ENCODE results near the gene DNAL1.
"Not testable (repeated sequence)": the region's sequence is repeated elsewhere in the genome, so short reads cannot be mapped to it uniquely, and the experiment has no call there.

The DNAL1 gene

DNA sequence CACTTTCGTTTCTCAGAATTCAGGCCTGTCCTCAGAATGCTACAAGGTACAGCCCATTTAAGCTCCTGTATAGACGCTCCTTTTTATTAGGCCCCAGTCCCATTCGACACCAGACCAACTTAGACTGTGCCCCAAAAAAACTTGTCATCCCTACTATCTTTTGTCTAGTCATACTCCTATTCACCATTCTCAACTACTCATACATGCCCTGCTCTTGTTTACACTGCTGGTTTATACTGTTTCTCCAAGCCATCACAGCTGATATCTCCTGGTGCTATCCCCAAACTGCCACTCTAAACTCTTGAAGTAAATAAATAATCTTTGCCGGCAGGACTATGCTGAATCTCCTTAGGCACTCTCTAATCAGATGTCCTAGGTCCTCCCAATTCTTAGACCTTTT, 63.3 kb downstream of the DNAL1 start:
- DNase-seq (ENCODE audit: low read depth in 2 of 2): not testable (repeated sequence)

DNA sequence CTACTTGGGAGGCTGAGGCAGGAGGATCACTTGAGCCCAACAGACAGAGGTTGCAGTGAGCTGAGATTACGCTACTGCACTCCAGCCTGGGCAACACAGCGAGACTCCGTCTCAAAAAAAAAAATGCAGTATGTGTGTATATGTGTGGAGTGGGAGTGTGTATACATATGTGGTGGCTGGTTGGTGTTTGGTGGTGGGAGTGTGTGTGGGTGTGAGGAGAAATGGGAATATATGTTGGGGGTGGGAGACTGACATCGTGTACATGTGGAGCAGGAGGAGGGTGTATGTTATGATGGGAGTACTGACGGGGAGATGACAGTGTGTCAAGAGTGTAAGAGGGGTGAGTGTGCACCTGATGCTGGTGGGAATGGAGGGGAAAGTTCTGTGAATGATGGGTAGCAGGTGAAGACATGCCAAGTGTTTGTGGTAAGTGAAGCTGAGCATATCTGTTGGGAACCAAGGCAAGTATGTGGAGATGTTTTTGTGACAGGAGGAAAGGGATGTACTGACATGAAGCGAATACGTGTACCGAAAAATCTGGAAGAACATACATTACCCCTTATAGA, 65.2 kb downstream of the DNAL1 start:
- DNase-seq (ENCODE audit: low read depth in 2 of 2): no peak

DNA sequence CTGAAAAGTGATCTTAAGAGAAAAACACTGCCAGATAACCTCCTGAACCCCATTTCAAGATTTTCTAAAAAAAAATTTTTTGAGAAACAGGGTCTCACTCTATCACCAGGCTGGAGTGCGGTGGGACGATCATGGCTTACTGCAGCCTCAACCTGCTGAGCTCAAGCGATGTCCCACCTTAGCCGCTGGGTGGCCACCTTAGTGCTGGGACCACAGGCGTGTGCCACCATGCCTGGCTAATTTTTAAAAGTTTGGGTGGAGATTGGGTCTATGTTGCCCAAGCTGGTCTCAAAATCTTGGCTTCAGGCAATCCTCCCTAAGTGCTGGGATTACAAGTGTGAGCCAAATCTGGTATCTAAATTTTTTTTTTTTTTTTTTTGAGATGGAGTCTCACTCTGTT, 66.0 kb downstream of the DNAL1 start:
- no peak for DNase-seq (ENCODE audit: low read depth in 2 of 2)

DNA sequence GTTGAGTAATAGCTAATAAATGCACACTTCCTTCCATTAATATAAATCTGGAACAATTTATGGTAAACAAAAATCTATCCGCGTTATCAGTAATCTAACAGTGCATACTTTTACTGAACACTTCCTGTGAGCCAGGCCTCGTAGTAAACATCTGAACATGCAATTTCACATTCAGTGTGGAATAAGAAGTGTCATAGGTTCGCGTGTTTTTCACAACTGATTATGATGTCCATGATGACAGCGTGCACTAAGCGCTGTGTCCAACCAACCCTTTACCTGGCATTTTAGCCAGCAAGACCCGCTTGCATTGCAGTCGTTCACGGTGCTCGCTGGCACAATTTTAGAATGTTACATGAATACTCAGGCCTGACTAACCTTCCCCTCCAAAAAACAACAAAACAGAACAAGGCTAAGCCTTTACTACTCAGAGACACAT, 67.3 kb downstream of the DNAL1 start:
- no peak for DNase-seq (ENCODE audit: low read depth in 2 of 2)

DNA sequence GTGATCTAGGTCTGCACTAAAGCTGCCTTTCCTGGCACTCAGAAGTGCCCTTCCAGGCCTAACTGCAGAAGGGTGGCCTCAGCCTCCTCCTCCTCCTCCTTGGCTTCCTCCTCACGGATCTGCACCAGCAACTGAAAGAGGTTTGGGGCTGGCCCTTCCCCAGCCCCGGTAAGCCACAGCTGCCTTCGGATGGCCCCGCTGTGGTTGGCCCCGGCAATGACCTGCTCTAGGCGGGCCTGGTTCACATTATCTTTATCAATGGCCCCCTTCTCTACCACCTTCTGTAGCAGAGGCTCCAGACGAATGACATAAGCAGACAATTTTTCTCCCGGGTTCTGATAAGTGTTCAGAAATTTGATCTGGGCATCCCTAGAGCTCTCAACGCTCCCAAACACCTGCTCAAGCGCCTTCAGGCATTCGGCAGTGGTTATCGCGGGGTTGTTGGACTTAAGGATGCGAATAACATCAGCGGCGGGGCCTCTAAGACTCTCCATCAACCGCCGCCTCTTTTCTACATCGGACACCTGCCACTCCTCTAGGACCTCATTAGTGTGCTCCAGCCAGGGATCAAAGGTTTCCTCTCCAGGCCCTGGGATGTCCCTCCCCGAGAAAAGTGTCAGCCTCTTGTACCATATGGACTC, 67.9 kb downstream of the DNAL1 start:
- DNase-seq (ENCODE audit: low read depth in 2 of 2): peak in 1 of 2 donors; percentile 25

DNA sequence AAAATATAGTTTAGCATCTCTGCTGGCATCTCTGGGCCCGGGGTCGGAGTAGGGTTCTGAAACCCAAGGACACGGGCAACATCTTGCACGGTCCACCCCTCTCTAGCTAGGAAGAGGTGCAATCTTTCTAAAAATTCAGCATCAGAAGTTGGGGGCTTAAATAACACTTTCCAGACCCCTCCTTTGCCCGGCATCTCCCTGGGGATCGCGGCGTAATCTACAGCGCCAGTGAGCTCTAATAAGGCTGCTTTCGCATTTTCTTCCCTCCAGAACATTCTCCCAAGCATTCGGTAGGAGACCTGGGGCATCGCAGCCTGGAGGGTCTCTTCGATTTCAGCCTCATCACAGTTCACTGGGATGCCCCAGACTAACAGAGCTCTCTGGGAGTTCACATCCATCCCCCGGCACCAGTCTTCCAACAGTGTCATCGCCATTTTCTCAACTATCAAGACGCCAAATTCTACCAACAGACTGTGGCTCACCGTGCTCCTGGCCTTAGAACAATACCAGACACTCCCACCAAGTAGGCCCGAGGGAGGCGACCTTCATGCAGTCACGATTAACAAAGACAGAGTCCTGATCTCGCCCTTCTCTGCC, 68.5 kb downstream of the DNAL1 start:
- DNase-seq (ENCODE audit: low read depth in 2 of 2): no peak

DNA sequence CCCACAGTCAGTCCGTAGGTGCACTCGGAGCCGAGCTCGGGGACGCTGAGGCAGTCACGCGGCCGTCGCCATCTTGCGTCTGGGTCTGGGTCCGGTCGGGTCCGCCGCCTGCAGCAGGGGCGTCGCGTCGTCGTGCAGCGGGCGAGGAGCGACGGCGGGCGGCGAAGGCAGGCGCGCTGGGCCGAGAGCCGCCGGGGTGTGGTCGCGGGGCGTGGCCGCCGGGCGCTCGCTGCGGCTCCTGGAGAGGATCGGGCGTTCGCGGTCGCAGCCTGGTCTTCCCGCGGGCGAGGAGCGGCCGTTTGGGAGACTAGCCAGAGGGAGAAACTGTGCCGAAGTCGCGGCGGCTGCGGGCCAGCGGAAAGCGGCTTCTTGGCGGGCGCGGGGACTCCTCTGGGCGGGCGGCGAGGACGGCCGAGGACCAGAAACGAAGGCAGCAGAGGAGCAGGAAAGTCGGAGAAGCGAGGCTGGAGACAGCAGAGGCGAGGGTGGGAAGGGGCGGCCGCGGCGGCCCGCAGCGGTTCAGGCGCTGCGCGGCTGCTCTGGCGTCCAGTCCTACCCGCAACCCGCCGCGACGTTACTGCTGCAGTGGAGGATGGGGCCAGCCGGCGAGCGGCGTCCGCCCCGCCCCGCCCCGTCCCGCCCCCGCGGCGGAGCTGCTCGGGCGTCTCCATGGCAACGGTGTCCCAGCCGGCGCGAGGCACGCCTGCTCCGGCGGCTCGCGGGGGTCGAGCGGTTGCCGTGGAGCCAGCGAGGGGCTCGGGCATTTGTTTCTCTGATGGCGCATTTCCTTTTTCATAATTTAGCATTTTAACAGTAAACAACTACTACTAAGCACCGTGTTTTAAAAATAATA, 69.2 kb downstream of the DNAL1 start, which contains the start of gene PNMA1:
TSS of gene PNMA1 (minus strand) at position 582 of the 853 bp plus-strand sequence. CDS start 745 bp downstream, outside the sequence.
- peak; percentile 78 to 87 for DNase-seq (ENCODE audit: low read depth in 2 of 2)

DNA sequence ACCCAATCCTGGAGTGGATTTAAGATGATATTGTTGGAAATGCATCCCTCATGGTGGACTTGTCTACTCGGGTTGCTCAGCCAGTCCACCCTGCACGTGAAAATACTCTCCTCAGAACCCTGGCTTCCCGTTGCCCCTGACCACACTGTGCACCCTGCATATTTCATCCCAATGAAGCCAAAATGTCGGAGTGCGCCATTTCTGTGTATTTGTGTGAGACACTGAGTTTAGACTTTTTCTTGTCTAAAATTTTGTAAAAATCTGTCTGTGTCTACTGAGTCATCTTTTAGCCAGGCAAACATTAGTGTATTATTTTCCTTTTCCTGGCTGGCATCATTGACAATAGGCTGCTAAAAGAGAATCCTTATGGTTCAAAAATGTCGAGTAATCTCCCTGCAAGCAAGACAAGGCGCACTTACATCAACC, 69.9 kb downstream of the DNAL1 start:
- no peak for DNase-seq (ENCODE audit: low read depth in 2 of 2)

DNA sequence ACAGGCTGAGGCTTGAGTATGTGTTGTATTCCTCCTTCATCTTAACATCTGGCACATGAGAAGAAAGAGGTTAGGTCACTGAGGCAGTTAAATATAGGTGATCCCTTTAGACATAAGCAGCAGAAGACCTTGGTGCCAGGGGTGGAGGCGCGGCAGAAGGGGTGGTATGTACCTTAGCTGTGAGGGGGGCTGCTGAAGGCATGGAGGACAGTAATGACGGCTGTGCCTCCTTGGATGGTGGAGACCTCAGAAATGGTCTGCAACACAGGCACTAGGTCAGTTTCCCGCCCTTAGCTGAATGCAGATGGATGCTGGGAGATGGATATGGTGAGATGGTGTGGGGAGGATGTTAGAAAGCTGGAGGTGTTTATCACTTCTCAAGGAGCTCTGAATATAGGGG, 70.9 kb downstream of the DNAL1 start:
- no peak for DNase-seq (ENCODE audit: low read depth in 2 of 2)

DNA sequence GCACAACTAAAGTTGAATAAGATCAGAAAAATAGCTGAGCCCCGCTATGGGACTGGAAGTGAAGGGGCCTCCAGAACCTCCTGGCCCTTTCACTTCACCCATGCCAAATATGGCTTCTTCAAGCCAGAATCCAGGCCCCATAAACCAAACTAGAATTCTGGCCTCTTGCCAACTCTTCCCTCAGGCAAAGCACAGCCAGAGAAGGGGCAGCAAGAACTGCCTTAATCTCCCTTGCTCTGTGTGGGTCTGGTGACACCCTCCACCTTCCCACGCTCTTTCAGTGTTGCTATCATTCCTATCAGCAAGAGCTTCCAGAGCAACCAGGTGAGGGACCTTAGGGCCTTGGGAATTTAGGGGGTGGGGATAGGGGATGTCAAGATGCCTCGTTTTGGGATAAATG, 72.5 kb downstream of the DNAL1 start:
- DNase-seq (ENCODE audit: low read depth in 2 of 2): no peak

DNA sequence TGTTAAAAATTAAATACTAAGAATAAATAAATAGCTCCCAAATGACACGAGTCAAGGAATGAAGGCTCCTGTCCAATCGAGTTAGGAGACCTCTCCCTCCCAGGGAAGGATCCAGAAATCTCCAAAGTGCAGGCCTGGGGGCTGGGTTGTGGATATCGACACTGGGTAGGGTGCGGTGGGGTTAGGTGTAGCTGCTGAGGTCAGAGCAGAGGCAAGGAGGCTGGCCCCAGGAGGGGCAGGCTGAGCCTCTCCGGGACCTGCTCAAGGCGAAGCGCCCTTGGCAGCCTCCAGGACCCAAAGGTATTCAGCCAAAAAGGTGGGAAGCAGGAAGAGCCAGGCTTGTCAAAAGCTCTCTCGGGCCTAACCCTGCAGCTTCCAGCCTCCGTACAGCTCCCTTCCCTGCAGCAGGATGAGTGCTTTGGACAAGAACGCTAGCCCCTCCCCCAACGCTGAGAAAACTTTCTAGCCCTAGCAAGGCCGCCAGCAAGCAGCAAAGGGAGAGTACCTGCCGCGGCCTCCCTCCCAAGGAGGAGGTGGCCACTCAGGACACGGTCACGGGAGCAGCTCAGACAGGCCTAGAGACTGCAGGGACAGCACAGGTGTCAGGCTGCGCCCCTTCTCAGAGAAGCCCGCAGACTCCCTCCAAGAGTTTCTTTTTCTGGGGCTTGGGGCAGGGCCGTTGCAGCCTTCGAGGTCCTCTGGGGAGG, 73.1 kb downstream of the DNAL1 start:
- no peak for DNase-seq (ENCODE audit: low read depth in 2 of 2)

DNA sequence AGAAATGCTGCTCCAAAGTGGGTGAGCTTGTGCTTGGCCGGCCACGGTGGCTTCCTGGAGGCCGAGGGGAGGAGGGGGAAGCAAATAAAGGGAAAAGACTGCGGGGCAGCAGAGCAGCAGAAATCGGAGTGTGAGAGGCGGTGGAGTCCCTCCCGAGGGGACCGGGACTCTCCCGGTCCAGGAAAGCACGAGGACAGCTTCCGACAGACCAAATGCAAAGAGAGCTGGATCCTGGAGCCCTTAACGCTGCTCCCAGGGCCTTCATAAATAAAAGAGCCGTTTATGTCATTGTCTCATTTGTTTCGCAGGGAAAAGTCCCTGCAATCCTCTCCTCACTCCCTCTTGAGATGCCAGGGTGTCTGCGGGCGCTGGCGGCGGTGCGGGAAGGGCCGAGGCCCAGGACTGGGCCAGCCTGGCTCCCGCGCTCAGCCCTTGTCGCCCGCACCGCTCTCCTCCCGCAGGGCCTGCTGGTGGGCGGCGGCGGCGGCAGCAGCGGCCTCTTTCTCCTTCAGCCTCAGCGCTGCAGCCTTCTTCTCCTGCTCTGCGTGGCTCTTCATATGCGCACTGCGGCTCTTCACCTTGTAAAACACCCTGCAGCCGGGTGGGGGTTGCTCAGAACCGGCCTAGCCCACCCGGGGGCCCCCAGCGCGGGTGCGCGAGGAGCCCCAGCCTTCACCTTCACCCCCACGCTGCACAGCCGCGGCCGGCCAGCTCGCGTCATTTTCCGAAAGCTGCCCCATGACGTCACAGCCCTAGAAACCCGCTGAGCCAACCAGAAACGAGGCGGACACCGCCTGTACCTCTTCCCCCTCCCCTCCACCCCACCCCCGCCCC, 73.8 kb downstream of the DNAL1 start:
- no peak for DNase-seq (ENCODE audit: low read depth in 2 of 2)

DNA sequence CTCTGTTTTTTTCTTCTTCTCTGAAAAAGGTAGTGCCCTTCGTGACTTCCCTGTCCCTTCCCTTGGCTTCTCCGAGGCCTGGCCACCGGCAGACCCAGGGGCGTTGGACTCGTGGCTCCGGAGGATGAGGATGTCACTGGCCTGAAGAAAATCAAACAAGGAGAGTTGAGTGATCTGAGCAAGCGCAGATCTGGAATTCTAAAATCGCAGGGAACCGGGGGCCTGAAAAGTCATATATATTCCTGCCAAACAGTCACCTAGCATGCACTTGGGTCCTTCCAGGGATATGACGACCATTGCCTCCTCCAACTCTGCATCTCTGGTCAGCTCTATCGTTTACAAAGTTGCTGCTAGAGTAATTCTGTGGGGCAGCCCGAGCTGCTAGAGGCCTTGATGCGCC, 74.6 kb downstream of the DNAL1 start:
- no peak for DNase-seq (ENCODE audit: low read depth in 2 of 2)

DNA sequence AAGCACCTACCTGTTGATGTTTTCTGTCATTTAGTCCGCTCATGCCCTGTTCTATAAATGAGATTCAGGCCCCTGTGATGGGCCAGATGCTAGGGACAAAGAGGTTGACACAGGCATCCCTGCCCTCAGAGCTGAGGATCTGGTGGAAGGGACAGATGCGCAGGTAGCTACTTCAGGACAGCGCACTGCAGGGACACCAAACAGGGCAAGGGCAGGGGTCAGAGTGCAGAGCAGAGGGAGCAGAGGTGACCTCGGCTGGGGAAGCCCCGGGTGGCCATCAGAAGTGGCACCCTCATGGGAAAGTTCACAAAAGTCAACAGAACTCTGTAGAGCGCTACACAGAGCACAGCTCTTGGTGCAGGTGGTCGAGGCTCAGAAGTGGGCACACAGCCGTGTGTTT, 75.0 kb downstream of the DNAL1 start:
- no peak for DNase-seq (ENCODE audit: low read depth in 2 of 2)

DNA sequence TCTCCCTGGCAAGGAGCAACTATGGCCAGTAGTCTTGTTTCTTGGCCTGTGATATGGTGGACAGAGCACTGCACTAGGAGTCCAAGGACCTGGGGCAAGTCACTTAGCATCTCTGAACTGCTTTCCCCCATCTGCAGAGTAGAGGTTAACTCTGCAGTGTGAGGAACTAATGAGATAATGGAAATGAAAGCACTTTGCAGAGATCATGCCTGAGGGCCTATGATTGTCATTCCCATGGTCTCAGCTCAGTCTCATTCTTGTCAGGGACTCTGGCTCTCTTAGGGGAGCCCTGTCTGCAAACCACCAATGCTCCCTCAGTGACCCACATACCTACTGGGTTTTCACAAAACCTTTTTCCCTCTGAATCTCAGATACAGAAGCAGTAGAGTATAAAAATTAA, 75.8 kb downstream of the DNAL1 start:
- no peak for DNase-seq (ENCODE audit: low read depth in 2 of 2)

DNA sequence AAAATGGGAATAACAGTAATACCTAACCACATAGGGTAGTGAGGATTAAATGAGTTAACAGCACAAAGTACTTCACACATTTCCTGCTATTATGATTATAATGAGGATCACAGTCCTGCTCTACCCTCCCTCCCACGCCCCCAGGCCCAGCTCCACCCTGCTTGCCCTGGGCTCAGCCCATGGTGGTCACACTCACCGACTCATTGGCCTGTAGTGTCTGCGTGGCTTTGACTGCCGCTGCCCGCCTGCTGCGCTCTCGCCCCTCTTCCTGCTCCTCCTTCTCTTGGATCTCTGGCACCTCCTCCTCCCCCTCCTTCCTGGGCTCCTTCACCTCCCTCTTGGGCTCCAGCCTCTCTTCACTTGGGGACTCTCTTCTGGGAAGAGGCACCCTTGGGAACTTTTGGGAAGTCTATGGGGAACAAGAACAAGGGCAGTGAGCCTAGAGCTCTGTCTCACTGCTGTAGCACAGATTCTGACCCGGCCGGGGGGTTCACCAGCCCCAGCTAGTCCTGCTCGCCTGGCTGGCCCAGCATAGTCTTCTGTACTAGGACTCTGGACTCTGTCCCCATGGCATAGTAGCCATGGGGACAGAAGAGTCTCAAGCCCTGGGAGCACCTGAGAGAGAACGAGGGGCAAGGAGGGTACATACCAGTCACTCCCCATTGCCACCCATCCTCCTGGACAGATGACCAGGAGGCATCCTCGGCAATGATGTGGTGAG, 76.5 kb downstream of the DNAL1 start:
- DNase-seq (ENCODE audit: low read depth in 2 of 2): no peak

DNA sequence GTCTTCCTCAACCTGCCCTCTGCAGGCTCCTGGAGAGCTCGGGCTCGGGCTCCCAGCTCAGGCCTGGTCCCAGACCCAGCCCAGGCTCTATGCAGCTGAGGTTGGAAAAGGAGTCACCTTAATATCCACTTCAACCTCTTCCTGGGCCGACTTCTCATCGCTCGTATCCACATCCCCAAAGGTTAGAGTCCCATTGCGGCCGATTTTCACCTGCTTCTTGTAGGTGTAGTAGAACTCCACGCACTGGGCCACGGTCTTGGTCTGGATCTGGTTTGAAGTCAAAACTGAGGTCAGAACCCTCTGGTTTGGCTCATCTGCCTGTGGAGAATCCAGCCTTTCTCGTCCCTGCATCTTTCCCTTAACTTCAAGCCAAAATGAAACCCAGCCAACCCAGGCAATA, 77.8 kb downstream of the DNAL1 start:
- no peak for DNase-seq (ENCODE audit: low read depth in 2 of 2)

DNA sequence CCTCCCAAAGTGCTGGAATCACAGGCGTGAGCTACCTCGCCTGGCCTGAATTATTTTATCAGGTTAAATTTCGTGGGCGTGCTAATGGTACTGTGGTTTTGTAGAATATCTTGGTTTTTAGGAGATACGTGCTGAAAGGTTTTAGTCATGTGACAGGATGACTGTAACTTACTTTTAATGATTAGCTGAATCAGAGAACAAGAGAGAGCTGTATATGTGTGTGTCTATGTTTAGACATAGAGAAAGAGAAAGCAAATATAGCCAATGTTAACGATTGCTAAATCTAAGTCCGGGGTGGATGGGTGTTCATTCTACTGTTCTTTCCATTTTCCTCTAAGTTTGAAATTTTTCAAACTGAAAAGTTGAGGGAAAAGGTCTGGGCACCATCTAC, 78.6 kb downstream of the DNAL1 start:
- no peak for DNase-seq (ENCODE audit: low read depth in 2 of 2)

DNA sequence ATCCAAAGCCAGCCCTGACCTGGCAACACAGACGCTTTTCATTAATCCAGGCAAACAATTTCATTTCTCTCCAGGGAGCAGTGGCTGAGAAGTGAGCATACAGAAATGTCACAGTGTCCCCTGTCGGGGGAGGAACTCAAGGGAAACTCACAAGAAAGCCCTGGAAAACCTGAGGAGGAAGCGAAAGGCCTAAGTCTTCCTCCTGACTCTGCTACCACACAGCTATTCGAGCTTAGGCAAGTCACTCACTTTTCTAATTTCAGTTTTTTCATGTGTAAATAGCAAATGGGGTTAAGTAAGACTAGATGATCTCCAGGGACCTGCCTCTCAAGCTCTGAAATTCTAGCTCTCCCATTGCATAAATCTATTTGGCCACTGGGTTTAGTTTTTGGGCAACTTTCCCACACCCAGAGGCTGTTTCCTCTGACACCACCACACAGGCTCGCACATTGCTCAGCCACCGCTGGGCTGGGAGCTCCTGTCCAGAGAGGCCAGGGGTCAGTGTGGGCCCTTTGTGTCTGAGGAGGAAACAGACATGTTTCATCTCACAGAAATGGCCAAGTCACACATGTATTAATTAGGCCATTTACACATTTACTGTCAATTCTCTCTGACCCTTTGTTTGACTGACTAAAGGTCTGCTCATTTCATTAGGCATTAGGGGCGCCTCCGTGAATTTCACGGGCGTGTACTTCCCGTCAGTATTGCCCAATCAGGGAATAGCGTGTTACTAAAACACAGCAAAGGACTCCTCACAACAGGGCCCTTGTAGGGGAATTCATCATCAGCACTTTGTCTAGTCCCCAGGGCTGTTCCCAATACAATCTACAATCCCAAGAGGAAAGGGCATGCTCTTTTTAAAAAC, 79.2 kb downstream of the DNAL1 start:
- no peak for DNase-seq (ENCODE audit: low read depth in 2 of 2)

All from stimulated activated CD4-positive, alpha-beta T cell treated with anti-CD3 and anti-CD28 coated beads, Interleukin-4, amount 100 ng/mL, for 48 hours (primary cell).